Fibroblast of skin of abdomen (primary cell): Measurements from ENCODE around the gene PNPLA7.
"Not testable (repeated sequence)": the region's sequence is repeated elsewhere in the genome, so short reads cannot be mapped to it uniquely, and the experiment has no call there.

Source experiments
- DNase-seq: peaks from one replicate; pipeline ENCODE4 v3.0.0-alpha.2; 2013

PNPLA7 gene

DNA sequence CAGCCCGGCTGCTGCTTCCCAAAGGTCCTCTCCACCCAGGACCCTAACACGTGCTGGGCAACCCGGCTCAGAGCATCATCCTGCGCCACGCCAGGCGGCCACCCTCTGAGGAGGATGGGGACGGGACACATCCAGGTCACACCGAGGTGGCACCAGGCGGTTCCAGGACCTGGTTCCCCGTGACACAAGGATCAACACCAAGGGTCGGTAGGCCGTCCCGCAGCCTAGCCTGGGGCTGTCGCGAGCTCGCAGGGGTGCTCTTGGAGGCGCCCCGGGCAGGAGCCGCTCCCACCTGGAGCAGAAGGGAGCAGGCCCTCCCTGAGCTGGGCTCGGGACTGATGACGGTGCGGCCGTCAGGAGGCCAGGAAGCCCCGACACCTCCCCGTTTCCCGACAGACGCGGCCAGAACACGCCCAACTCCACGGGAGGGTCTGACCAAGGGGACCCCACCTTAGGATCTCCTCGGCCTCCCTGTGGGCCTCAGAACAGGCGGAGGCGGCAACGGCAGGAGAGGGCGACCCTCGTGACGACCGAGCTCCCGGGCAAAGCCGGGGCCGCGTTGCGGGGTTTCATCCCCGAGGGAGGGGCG lies 133.5 kb downstream of the PNPLA7 start:
- DNase-seq, result no peak

DNA sequence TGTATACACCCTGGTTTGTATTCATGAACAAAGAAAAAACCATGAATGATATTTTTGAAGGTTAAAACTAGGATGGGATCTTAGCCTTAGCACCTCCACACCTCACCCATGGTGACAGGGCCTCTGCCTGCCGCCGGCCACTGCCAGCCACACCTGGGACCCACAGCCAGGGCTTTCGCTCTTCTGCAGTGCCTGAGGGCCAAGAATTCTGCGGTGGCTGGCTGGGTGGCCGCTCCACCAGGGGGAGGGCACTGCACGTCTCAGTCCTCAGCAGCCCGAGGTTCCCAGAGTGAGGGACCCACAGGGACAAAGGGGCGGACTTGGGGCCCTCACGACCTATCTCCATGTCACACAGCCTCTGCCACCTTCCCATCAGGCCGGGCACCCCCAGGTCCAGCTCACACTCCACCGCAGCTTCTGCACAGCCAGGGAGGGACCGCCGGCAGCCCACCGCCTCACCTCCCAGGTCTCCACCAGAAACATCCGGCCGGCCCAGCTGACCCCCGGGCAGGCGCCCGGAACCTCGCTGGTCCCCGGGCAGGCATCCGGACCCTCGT lies 134.1 kb downstream of the PNPLA7 start:
- DNase-seq, result no peak

DNA sequence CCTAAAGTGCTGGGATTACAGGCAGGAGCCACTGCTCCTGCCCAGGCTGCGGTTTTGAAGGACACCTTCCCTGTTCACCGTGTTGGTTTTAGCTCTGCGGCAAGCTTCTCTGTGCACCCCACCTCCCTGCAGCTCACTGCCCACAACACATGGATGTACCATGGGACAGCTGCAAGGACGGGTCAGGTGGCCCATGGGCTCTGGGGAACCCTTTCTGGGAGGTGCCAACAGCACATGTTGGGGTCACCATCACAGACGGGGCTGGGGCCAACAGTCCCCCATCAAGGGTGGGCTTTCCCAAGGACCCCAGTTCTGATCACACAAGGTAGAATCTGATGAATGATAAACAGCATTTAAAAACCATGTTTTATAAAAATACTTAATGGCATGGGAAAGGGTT lies 134.8 kb downstream of the PNPLA7 start:
- no peak for DNase-seq

DNA sequence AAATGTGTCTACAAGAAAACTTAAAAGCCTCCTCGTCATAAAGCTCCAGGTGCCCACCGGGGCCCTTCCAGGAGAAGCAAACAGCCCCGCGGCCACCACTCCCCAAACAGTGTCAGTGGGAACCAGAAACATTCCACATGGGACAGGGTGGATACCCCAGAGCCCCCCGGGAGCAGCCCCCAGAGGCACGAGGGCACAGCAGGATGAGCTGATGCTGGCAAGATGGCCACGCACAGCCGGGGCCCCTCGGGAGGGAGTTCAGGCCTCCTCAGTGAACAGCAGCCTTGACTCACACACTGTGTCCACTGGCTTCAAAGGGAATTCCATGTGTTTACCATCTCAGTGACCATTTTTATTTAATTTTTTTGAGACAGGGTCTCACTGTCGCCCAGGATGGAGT lies 137.8 kb downstream of the PNPLA7 start:
- DNase-seq, result no peak

DNA sequence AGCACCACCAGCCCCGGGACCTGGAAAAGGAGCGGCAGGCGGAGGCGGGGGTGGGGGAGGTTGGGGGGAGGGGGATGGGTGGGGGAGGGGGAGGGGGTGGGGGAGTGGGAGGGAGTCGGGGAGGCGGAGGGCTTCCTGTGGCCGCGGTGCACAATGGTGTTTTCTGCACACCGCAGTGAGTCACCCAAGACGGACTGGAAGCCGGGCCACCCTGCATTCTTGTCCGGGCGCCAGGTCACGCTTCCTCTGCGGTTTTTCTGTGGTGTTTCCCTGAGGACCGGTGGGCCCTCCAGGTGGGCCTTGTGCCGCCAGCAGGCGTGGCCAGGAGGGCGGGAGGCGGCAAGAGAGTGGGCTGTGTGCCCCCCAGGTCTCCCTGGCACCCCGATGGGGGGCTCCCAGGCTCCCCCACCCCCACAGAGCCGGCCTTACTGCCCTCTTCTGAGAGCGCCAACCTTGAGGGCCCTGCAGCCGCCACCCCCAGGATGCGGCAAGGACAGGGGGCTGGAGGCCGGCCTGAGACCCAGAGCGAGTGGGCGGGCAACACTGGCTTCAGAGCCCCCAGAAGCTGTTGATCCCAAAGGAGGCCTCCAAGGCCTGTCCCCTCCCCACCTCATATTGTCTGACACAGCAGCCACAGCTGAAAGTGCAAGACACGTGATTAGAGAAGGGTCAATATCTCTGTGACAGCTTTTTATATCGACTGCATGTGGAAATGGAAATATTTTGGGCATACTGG lies 138.4 kb downstream of the PNPLA7 start:
- peak; percentile 87 for DNase-seq

DNA sequence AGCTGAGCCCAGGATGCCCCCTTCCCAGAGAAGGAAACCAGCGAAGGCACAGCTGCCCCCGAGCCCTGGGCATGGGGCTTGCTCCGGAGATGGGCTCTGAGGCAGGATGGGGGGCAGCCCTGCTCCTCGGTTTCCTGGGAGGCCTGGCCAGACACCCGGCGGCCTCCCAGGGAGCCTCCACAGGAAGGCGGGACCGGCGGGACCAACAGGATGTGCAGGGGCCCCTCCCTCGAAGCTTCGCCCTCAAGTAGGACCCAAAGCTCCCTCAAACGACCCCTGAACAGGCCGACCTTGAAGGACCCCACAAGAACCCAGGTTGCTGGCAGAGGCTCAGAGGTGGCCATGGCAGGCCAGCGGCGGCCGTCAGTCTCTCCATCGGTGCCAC lies 138.9 kb downstream of the PNPLA7 start:
- no peak for DNase-seq

DNA sequence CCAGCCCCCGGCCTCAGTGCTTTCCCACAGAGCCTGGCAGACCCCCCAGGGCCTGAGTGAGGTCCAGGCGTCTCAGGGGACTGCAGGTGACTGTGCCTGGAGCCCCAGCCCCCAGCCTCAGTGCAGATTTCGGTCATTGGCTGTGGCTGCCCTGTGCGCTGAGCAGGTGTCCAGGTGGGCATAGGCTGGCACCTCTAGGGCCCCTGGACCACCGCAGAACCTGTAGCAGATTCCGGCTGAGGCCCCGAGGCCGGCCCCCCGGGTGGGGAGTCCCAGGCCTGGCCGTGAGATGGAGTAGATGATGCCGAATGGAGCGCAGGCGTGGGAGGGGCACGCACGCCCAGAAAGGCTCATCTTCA lies 139.3 kb downstream of the PNPLA7 start:
- DNase-seq, result no peak

DNA sequence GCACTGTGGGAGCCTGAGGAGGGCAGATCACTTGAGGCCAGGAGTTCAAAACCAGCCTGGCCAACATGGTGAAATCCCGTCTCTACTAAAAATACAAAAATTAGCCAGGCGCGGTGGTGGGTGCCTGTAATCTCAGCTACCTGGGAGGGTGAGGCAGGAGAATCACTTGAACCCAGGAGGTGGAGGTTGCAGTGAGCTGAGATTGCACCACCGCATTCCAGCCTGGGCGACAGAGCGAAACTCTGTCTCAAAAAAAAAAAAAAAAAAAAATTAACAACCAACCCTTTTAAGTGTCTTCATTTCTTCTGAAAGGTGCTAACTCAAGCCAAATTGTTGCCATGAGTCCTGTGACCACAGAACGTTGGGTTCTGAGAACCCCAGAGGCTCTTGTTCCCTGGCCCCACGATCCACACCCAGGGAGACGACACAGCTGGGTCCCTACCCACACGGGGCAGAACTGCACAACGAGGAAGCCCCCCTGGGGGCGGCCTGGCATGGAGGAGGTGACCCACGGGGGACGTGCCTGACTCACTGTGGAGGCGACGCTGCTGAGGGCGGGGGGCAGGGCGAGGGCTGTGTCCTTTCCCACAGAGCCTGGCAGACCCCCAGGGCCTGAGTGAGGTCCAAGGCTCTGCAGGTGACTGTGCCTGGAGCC lies 139.8 kb downstream of the PNPLA7 start:
- not testable (repeated sequence) for DNase-seq
